SH-SY5Y (cell line): Measurements from ENCODE around the gene ECEL1.

Experiments used
- GATA2 ChIP-seq: IDR thresholded peaks from 2 replicates; pipeline ENCODE4 v1.6.1; 2011; ENCODE audit warnings: mild to moderate bottlenecking, low read depth, low read length
- GATA3 ChIP-seq: IDR thresholded peaks from 2 replicates; pipeline ENCODE4 v1.6.1; 2011; ENCODE audit warnings: low read depth, mild to moderate bottlenecking, low read length, moderate library complexity

DNA sequence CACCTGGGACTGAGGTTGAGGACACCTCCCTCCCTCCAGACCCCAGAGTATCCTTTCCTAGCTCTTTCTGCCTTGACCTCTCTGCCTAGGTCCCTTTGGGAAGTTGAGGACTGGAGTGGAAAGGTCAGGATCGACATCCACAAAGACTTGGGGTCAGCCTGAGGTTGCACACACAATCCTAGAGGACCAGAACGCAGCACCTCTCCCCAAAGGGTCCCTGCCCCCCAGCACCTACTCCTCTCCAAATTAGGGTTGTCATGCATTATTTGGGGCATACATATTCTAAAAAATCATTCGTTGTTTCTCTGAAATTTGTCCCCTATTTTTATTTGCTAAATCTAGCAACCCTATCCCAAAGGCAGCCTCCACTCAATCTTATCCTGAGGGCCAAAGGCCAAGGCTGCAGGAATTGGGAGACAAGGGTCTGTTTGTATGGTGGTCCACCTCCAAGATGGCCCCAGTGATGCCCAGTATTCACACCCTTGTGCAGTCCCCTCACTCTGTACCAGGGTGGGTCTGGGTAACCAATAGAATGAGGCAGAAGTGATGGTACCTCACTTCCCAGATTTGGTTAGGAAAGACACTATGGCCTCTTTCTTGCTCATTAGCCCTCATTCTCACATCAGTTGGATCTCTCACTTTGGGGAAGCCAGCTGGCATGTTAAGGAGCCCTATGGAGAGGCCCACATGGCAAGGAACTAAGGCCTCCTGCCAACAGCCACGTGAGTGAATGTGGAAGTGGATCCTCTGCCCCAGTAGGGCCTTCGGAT lies 48.3 kb upstream of the ECEL1 start:
- TF ChIP-seq GATA2: no peak
- no peak for TF ChIP-seq GATA3
